ENCODE results near the gene CNPY4. TPM values are rescaled to one million over a fixed set of nuclear protein-coding genes. Genes with fewer than 3 reads are reported as not detected.

Gene CNPY4
- total RNA-seq, 4 donors from 2014 or later = 3.3 to 53.6 (median 24.7) TPM; not detected in 1

- Histone ChIP-seq H3K27ac (peak within 1 kb of the TSS; percentile 90 to 92), H3K4me1 (peaks cover 0 to 11% of the 10 kb centered on the region in 2 donors), H3K4me3 (peak within 1 kb of the TSS; percentile 71 to 91), H3K36me3 (no peaks in the 10 kb centered on the region), H3K27me3 (no peaks in the 10 kb centered on the region), H3K9me3 (no peaks in the 10 kb centered on the region)
- peak; percentile 73 to 91 for TF ChIP-seq POLR2A (IDR thresholded peaks at IDR 0.05)
- peak in 2 of 4 experiments; percentile 4 to 9 for TF ChIP-seq CTCF (IDR thresholded peaks at IDR 0.05)
- DNase-seq = peak; percentile 99
- intact Hi-C loops (cut with DNase I; ENCODE audit: low total_unique reads) = no loop called here
These were observed 29.3 kb downstream of the CNPY4 start, which contains the start of gene LAMTOR4 for GRCh38 chr7:100148559-100149328. Gene LAMTOR4 (plus strand): TSS chr7:100148918. CDS start chr7:100148973, 55 bp downstream.

- Histone ChIP-seq H3K4me3 (no peak overlapping the region), H3K4me1 (peaks cover 0 to 18% of the 10 kb centered on the region in 2 donors), H3K27me3 (no peaks in the 10 kb centered on the region), H3K36me3 (no peaks in the 10 kb centered on the region), H3K27ac (no peak overlapping the region), H3K9me3 (no peaks in the 10 kb centered on the region)
- intact Hi-C loops (cut with DNase I; ENCODE audit: low total_unique reads) = no loop called here
- no peak for DNase-seq
- TF ChIP-seq CTCF (IDR thresholded peaks at IDR 0.05) (no peak), POLR2A (IDR thresholded peaks at IDR 0.05) (no peak)
These were observed 33.0 kb downstream of the CNPY4 start for GRCh38 chr7:100152404-100152803.

GRCh38 chr7:100152937-100153666, 33.7 kb downstream of the CNPY4 start:
- H3K27me3 ChIP-seq = no peaks in the 10 kb centered on the region
- TF ChIP-seq CTCF (IDR thresholded peaks at IDR 0.05) (no peak), POLR2A (IDR thresholded peaks at IDR 0.05) (no peak)
- H3K4me1 ChIP-seq = peaks cover 0 to 18% of the 10 kb centered on the region in 2 donors
- no peak overlapping the region for H3K4me3 ChIP-seq
- intact Hi-C loops (cut with DNase I; ENCODE audit: low total_unique reads) = no loop called here
- H3K36me3 ChIP-seq = no peaks in the 10 kb centered on the region
- no peak overlapping the region for H3K27ac ChIP-seq
- DNase-seq = no peak
- no peaks in the 10 kb centered on the region for H3K9me3 ChIP-seq

- intact Hi-C loops (cut with DNase I; ENCODE audit: low total_unique reads) = no loop called here
- H3K4me1 ChIP-seq = peaks cover 0 to 16% of the 10 kb centered on the region in 2 donors
- TF ChIP-seq CTCF (IDR thresholded peaks at IDR 0.05) (no peak), POLR2A (IDR thresholded peaks at IDR 0.05) (no peak)
- H3K9me3 ChIP-seq = no peaks in the 10 kb centered on the region
- no peak overlapping the region for H3K27ac ChIP-seq
- H3K27me3 ChIP-seq = no peaks in the 10 kb centered on the region
- no peak overlapping the region for H3K4me3 ChIP-seq
- DNase-seq = no peak
- H3K36me3 ChIP-seq = no peaks in the 10 kb centered on the region
These were observed 34.5 kb downstream of the CNPY4 start for GRCh38 chr7:100153708-100154535.

Data from uterus (tissue), 4 donors.